Measurements from ENCODE around the gene COG8. TPM values are rescaled to one million over a fixed set of nuclear protein-coding genes. Genes with fewer than 3 reads are reported as not detected.

The COG8 gene
- total and polyA plus RNA-seq, 2 of the 8 experiments (the other 6 are each of a cell fraction or from before 2014, with no cell fraction given), result 49.1 to 55.6 TPM

DNA sequence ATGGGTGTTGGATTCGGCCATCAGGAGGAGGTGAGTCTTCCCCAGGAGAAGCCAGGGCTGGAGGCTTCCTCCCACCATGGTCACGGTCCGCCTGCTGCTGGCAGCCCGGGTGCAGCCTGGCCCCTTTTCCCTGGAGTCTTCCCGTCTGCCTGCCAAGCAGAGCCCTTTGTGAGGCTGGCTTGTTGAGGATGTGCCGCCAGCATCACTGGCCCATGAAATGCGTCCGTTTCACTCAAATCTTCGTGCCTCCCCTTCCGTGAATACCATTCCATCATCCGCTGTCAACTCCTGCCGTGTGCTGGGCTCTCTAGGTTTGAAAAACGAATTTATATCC is 18.7 kb downstream of the COG8 start:
- Histone ChIP-seq H3K79me1 (ENCODE audit: low read depth, low read length) (peaks cover 4% of the 10 kb centered on the region), H3K79me2 (ENCODE audit: control insufficient read depth in 1 of 2, insufficient read depth in 2 of 2, low read length in 2 of 2) (peaks cover 0 to 24% of the 10 kb centered on the region in 2 experiments; a peak in 3 of 4 replicates)
- no peak for TF ChIP-seq TAF7 (optimal IDR thresholded peaks at IDR 0.05; ENCODE audit: borderline replicate concordance, low read depth, low read length)
- no peak for TF ChIP-seq CTBP2 (IDR thresholded peaks at IDR 0.05; ENCODE audit: borderline replicate concordance, insufficient read depth, insufficient read length, low read length)
- no peak for TF ChIP-seq GABPA (IDR thresholded peaks at IDR 0.05; ENCODE audit: borderline replicate concordance, insufficient read depth, low read length)
- TF ChIP-seq PHF8 (conservative IDR thresholded peaks at IDR 0.05; ENCODE audit: low read depth, low read length), result no peak
- TF ChIP-seq, protein P1, sequence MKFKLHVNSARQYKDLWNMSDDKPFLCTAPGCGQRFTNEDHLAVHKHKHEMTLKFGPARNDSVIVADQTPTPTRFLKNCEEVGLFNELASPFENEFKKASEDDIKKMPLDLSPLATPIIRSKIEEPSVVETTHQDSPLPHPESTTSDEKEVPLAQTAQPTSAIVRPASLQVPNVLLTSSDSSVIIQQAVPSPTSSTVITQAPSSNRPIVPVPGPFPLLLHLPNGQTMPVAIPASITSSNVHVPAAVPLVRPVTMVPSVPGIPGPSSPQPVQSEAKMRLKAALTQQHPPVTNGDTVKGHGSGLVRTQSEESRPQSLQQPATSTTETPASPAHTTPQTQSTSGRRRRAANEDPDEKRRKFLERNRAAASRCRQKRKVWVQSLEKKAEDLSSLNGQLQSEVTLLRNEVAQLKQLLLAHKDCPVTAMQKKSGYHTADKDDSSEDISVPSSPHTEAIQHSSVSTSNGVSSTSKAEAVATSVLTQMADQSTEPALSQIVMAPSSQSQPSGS (IDR thresholded peaks at IDR 0.05; ENCODE audit: low read length), result no peak
- no peak for TF ChIP-seq SIN3A (conservative IDR thresholded peaks at IDR 0.05 in 1 of 2, IDR thresholded peaks at IDR 0.05 in 1 of 2; ENCODE audit: low read depth in 1 of 2, low read length in 2 of 2)
- no peak for TF ChIP-seq TBP (IDR thresholded peaks at IDR 0.05; ENCODE audit: low read depth, low read length)
- TF ChIP-seq RXRA (IDR thresholded peaks at IDR 0.05; ENCODE audit: insufficient read depth, low read depth, low read length), result no peak
- no peak for TF ChIP-seq CBX8 (IDR thresholded peaks at IDR 0.05; ENCODE audit: borderline replicate concordance, low read depth, low read length)
- no peak for TF ChIP-seq TCF12 (IDR thresholded peaks at IDR 0.05; ENCODE audit: low read depth, low read length)
- TF ChIP-seq RNF2 (IDR thresholded peaks at IDR 0.05; ENCODE audit: borderline replicate concordance, low read depth, low read length, missing control alignments, poor library complexity, severe bottlenecking), result no peak
- TF ChIP-seq CHD1 (IDR thresholded peaks at IDR 0.05; ENCODE audit: low read depth, low read length), result no peak

More for the DNA sequence above, 18.7 kb downstream of the COG8 start:
- no peaks in the 10 kb centered on the region; the same call in 1 of the 2 replicates for H3K23me2 ChIP-seq (ENCODE audit: low read depth, low read length)
- 93% methylated on average over 13 of the region's 13 CpGs; no CpG with 5 or more reads in 1 of the 2 experiments for WGBS, 2 experiments (ENCODE audit: extremely low coverage in 1 of 2, insufficient coverage in 1 of 2, insufficient read length in 1 of 2, insufficient replicate concordance in 2 of 2, low coverage in 1 of 2, low lambda C conversion rate in 2 of 2, missing lambda C conversion rate in 1 of 2)
- H4K5ac ChIP-seq (ENCODE audit: insufficient read length, low read depth, low read length), result no peak overlapping the region
- no peak overlapping the region for H2AFZ ChIP-seq (ENCODE audit: low read length)
- no peak overlapping the region for H3K27ac ChIP-seq (ENCODE audit: low read depth, low read length)
- FAIRE-seq (no peak), DNase-seq (ENCODE audit: low read depth in 1 of 2, low spot score in 2 of 2) (no peak)
- H3K18ac ChIP-seq (ENCODE audit: extremely low read depth, low read length), result no peak overlapping the region
- POLR2A ChIA-PET (ENCODE audit: partially characterized antibody), result interaction anchor here (1.4 to 24.8 kb wide), 2 partner anchors 16 to 137 kb away, joined by 3 to 497 read pairs; partner anchors contain the start of genes COG8, NIP7, PDF and TMED6
- no peak overlapping the region for H3K56ac ChIP-seq (replicated peaks; ENCODE audit: insufficient read length, low read depth, low read length)
- CTCF ChIA-PET (ENCODE audit: partially characterized antibody), result no interaction called here
- H3K9me3 ChIP-seq (ENCODE audit: insufficient read depth in 2 of 2, low read depth in 1 of 2, low read length in 1 of 2), result no peaks in the 10 kb centered on the region
- no peak overlapping the region for H3K9ac ChIP-seq (replicated peaks in 1 of 4; ENCODE audit: extremely low read depth in 1 of 4, low read depth in 3 of 4, low read length in 3 of 4)
- H3K4me1 ChIP-seq (replicated peaks in 1 of 4; ENCODE audit: control insufficient read depth in 3 of 4, insufficient read depth in 4 of 4, low read length in 3 of 4), result no peaks in the 10 kb centered on the region
- peaks cover 26 to 78% (median 51%) of the 10 kb centered on the region in 4 experiments for H3K36me3 ChIP-seq (ENCODE audit: control insufficient read depth in 2 of 4, insufficient read depth in 4 of 4, low read length in 3 of 4)
- H3K14ac ChIP-seq (ENCODE audit: insufficient read length), result no peak overlapping the region
- no peak overlapping the region for H2AK5ac ChIP-seq (ENCODE audit: low read depth, low read length)
- no peak overlapping the region for H2BK15ac ChIP-seq (ENCODE audit: low read length)
- peaks cover 5 to 31% of the 10 kb centered on the region in 2 experiments for H4K20me1 ChIP-seq (replicated peaks in 1 of 2; ENCODE audit: control insufficient read depth in 1 of 2, insufficient read depth in 2 of 2, low read length in 2 of 2)
- H3K4ac ChIP-seq (replicated peaks; ENCODE audit: insufficient read length, low read depth, low read length), result no peak overlapping the region
- H2BK20ac ChIP-seq (ENCODE audit: low read length), result no peak overlapping the region
- no peak overlapping the region for H3K4me2 ChIP-seq (ENCODE audit: insufficient read depth in 1 of 2, low read depth in 2 of 2, low read length in 2 of 2)
- H2BK12ac ChIP-seq (ENCODE audit: low read depth, low read length), result no peak overlapping the region
- no peak overlapping the region for H4K91ac ChIP-seq (replicated peaks; ENCODE audit: insufficient read length, low read length)
- no peak overlapping the region for H4K8ac ChIP-seq (ENCODE audit: extremely low read depth, insufficient read depth, low read length)
- H2BK5ac ChIP-seq (ENCODE audit: low read depth, low read length), result no peak overlapping the region
- no peak overlapping the region for H2BK120ac ChIP-seq (replicated peaks; ENCODE audit: low read depth, low read length)
- H3K4me3 ChIP-seq (ENCODE audit: extremely low read depth in 1 of 4, insufficient read depth in 2 of 4, low read depth in 3 of 4, low read length in 4 of 4), result no peak overlapping the region
- no peak overlapping the region for H3K23ac ChIP-seq (ENCODE audit: insufficient read length)
- no peaks in the 10 kb centered on the region for H3K27me3 ChIP-seq (replicated peaks in 1 of 4; ENCODE audit: control insufficient read depth in 3 of 4, extremely low read depth in 1 of 4, insufficient read depth in 3 of 4, low read length in 3 of 4)
